ENCODE results near the gene G3BP2.

The G3BP2 gene

GRCh38 chr4:75593393-75593792 lies 79.8 kb downstream of the G3BP2 start:
- no peak for FAIRE-seq
- DNase-seq (ENCODE audit: insufficient read length, low spot score), result no peak
- no peak for TF ChIP-seq CTCF (IDR thresholded peaks at IDR 0.05; ENCODE audit: insufficient read depth, missing control alignments)
